GM12878 (cell line): ENCODE measurements around the gene SEPHS2. TPM values are rescaled to one million over a fixed set of nuclear protein-coding genes. Genes with fewer than 3 reads are reported as not detected.

Experiments used
- ATAC-seq: fragments of 200-7000 bp; cut with Tn5 transposase; 3 replicates; pipeline ENCODE4 v1.9.1; 2020; ENCODE audit warnings: mild to moderate bottlenecking, moderate library complexity
- BruUV-seq: library from RNA; stranded (reverse); fragments of 400-500 nt; replicated peaks from 2 replicates; lab custom pipeline; 2021; lab: Mats Ljungman, UMichigan
- CTCF ChIA-PET: fragments of 300-600 bp; sonication (Branson Sonifier 250); formaldehyde crosslinking; extraction: SDS; loops from one replicate; lab custom pipeline; 2021; ENCODE audit warnings: inconsistent platforms; lab: Yijun Ruan, JAX
- POLR2A ChIA-PET: fragments of 350-600 bp; formaldehyde crosslinking; extraction: SDS; loops from one replicate; lab custom pipeline; 2021; ENCODE audit warnings: inconsistent platforms; lab: Charles Lee
- RAD21 ChIA-PET: fragments of 300-600 bp; sonication (Branson Sonifier 250); formaldehyde crosslinking; loops from one replicate; lab custom pipeline; 2023; ENCODE audit warnings: antibody characterized with exemption; ENCODE audit not compliant: unreplicated experiment; lab: Charles Lee
- SMC1A ChIA-PET: fragments of 300-600 bp; sonication (Branson Sonifier 250); formaldehyde crosslinking; loops from one replicate; lab custom pipeline; 2023; ENCODE audit not compliant: unreplicated experiment, uncharacterized antibody; lab: Charles Lee
- DNase-seq: peaks from one replicate; pipeline ENCODE4 v3.0.0-alpha.2; 2011; ENCODE audit warnings: low read depth, low spot score
- FAIRE-seq: peaks from 3 replicates; lab custom pipeline; 2011; peaks lifted over from hg19 to GRCh38; lab: Jason Lieb, UNC
- H2AFZ ChIP-seq: 2 replicates; pipeline ENCODE4 v1.6.0; 2011; ENCODE audit warnings: low read depth, low read length, control low read depth; ENCODE audit not compliant: control insufficient read depth
- H3K27ac ChIP-seq: 2 replicates; pipeline ENCODE4 v1.5.1; 2011; ENCODE audit warnings: control low read depth; ENCODE audit not compliant: control insufficient read depth, insufficient read depth
- H3K27me3 ChIP-seq, 2 experiments: replicated peaks in 1 of 2; 2 replicates each; pipeline versions ENCODE4 v1.6.0 to v1.6.1; 2011; ENCODE audit warnings: low read length in 1 of 2; ENCODE audit not compliant: control insufficient read depth in 2 of 2, insufficient read depth in 2 of 2
- H3K36me3 ChIP-seq, 2 experiments: 2 replicates each; pipeline ENCODE4 v1.5.1; 2011; ENCODE audit warnings: low read length in 1 of 2; ENCODE audit not compliant: control insufficient read depth in 2 of 2, insufficient read depth in 2 of 2
- H3K4me1 ChIP-seq: 2 replicates; pipeline ENCODE4 v1.6.1; 2011; ENCODE audit warnings: mild to moderate bottlenecking, low read length, moderate library complexity, mixed read lengths; ENCODE audit not compliant: control insufficient read depth, insufficient read depth
- H3K4me2 ChIP-seq: 2 replicates; pipeline ENCODE4 v1.6.0; 2011; ENCODE audit warnings: control low read depth; ENCODE audit not compliant: control insufficient read depth, insufficient read depth
- H3K4me3 ChIP-seq: fragments of 200-600 bp; sonication (generic); 2 replicates; pipeline ENCODE4 v1.5.1; 2016
- H3K79me2 ChIP-seq: 2 replicates; pipeline ENCODE4 v1.6.0; 2011; ENCODE audit warnings: low read length; ENCODE audit not compliant: control insufficient read depth, insufficient read depth
- H3K9ac ChIP-seq: 2 replicates; pipeline ENCODE4 v1.8.0; 2011; ENCODE audit warnings: low read length, control low read depth, mixed read lengths; ENCODE audit not compliant: control insufficient read depth, insufficient read depth
- H3K9me3 ChIP-seq: replicated peaks from 3 replicates; pipeline ENCODE4 v1.5.1; 2011; ENCODE audit warnings: mild to moderate bottlenecking, low read length; ENCODE audit not compliant: control insufficient read depth, insufficient read depth
- H4K20me1 ChIP-seq: 2 replicates; pipeline ENCODE4 v1.6.0; 2011; ENCODE audit not compliant: control insufficient read depth, insufficient read depth
- ATF3 ChIP-seq: IDR thresholded peaks from 2 replicates; pipeline ENCODE4 v1.6.1; 2011; ENCODE audit warnings: low read depth, mild to moderate bottlenecking, low read length, moderate library complexity, borderline replicate concordance; ENCODE audit errors: extremely low read depth
- BCLAF1 ChIP-seq: fragments of 450-650 bp; IDR thresholded peaks from 2 replicates; pipeline ENCODE4 v1.6.1; 2017; ENCODE audit warnings: antibody characterized with exemption, mild to moderate bottlenecking, moderate library complexity
- CHD4 ChIP-seq: fragments of 200-600 bp; sonication (generic); IDR thresholded peaks from 2 replicates; pipeline ENCODE4 v1.6.1; 2016; ENCODE audit warnings: mild to moderate bottlenecking
- CREB1 ChIP-seq: IDR thresholded peaks from 2 replicates; pipeline ENCODE4 v1.6.1; 2012; ENCODE audit warnings: low read depth, mild to moderate bottlenecking, inconsistent platforms
- FOXK2 ChIP-seq: fragments of 450-650 bp; IDR thresholded peaks from 2 replicates; pipeline ENCODE4 v1.6.1; 2017; ENCODE audit warnings: mild to moderate bottlenecking, moderate library complexity
- SMAD5 ChIP-seq: IDR thresholded peaks from 2 replicates; pipeline ENCODE4 v1.6.1; 2016; ENCODE audit warnings: antibody characterized with exemption, low read depth
- SREBF1 ChIP-seq: IDR thresholded peaks from 2 replicates; pipeline ENCODE4 v1.6.1; 2012; ENCODE audit warnings: mild to moderate bottlenecking, low read length
- TCF7 ChIP-seq: IDR thresholded peaks from 2 replicates; pipeline ENCODE4 v1.6.1; 2014; ENCODE audit warnings: antibody characterized with exemption, borderline replicate concordance
- ZBTB33 ChIP-seq: fragments of 450-650 bp; IDR thresholded peaks from 2 replicates; pipeline ENCODE4 v1.6.1; 2017; ENCODE audit warnings: mild to moderate bottlenecking
- ZBTB40 ChIP-seq: fragments of 450-650 bp; IDR thresholded peaks from 2 replicates; pipeline ENCODE4 v1.6.1; 2016; ENCODE audit warnings: mild to moderate bottlenecking, moderate library complexity, borderline replicate concordance
- ZNF274 ChIP-seq: IDR thresholded peaks from one replicate; pipeline ENCODE4 v1.8.0; 2011; ENCODE audit not compliant: insufficient read length, insufficient read depth
- ZNF384 ChIP-seq: IDR thresholded peaks from 2 replicates; pipeline ENCODE4 v1.6.1; 2012; ENCODE audit warnings: low read depth, mild to moderate bottlenecking, low read length, improper control_type of control experiment, borderline replicate concordance
- WGBS: methylation state at CpG from one replicate; pipeline ENCODE4 v1.1.6; 2016; ENCODE audit warnings: low lambda C conversion rate; ENCODE audit not compliant: insufficient replicate concordance, insufficient coverage; ENCODE audit errors: missing lambda C conversion rate; 5-methylcytosine and 5-hydroxymethylcytosine counted together
- in situ Hi-C: fragments of 300-500 bp; cut with MboI; formaldehyde crosslinking; loops from 9 replicates; pipeline ENCODE4 v1.14.3; 2018; ENCODE audit warnings: mixed read lengths
- intact Hi-C: fragments of 100-400 bp; cut with micrococcal nuclease; formaldehyde crosslinking; loops from one replicate; pipeline ENCODE4 v1.14.2; 2022; ENCODE audit not compliant: unreplicated experiment
- polyA plus RNA-seq, 11 experiments: library from polyadenylated mRNA; depleted of rRNA in 4 of 11; unstranded in 6 of 11; stranded (reverse) in 5 of 11; fragments of >200 nt; fragmentation: Nextera tagmentation in 4 of 11; fragmentation: Illumina TruSeq in 1 of 11; extraction: Ambion mirVana in 4 of 11; extraction: Trizol in 1 of 11; gene quantifications; 1 replicate in 1 of 11; 2 replicates in 10 of 11; pipeline versions ENCODE4 v1.2.1 to v1.2.3, GENCODE V29; 2011 to 2016; ENCODE audit warnings: inconsistent platforms in 2 of 11, missing spikeins in 2 of 11, low read depth in 1 of 11
- total RNA-seq, 4 experiments: library from RNA; depleted of rRNA in 3 of 4; stranded (reverse); fragments of >200 nt in 3 of 4; fragmentation: Illumina TruSeq in 1 of 4; extraction: Trizol in 1 of 4; gene quantifications; 2 replicates each; pipeline versions ENCODE4 v1.2.1 to v1.2.3, GENCODE V29; 2013 to 2021

Gene SEPHS2
- total and polyA plus RNA-seq, 10 of the 15 experiments (the other 5 are each of a cell fraction or from before 2014, with no cell fraction given), result 21.6 to 99.8 (median 72.9) TPM

- BruUV-seq, result no TSS peak
- intact Hi-C loops (no loop called here), in situ Hi-C loops (no loop called here)
- DNase-seq, result no peak
- H3K9me3 ChIP-seq, result no peaks in the 10 kb centered on the region
- H3K4me3 ChIP-seq, result no peak overlapping the region
- H3K4me1 ChIP-seq, result peaks cover 8% of the 10 kb centered on the region
- H3K27ac ChIP-seq, result no peak overlapping the region
- no peak overlapping the region for H3K4me2 ChIP-seq
- 55% methylated on average over 8 of the region's 8 CpGs for WGBS
- ChIA-PET POLR2A (interaction anchor here (2.1 to 3.6 kb wide), 2 partner anchors 7 to 31 kb away, joined by 5 to 12 read pairs; no protein-coding TSS in a partner anchor), RAD21 (interaction anchor here (1.4 to 1.6 kb wide), 2 partner anchors 16 to 28 kb away, joined by 3 to 4 read pairs; partner anchors contain the start of gene DCTPP1), CTCF (interaction anchor here (1.1 kb wide), 1 partner anchor 16 kb away, joined by 3 read pairs; no protein-coding TSS in a partner anchor), SMC1A (interaction anchor here (0.6 to 1.5 kb wide), 4 partner anchors 10 to 24 kb away, joined by 3 to 4 read pairs (median 4); partner anchors contain the start of gene SEPTIN1)
- no peaks in the 10 kb centered on the region; a peak in 1 of 4 replicates for H3K27me3 ChIP-seq
- no peaks in the 10 kb centered on the region for H4K20me1 ChIP-seq
- H2AFZ ChIP-seq, result no peak overlapping the region
- H3K9ac ChIP-seq, result no peak overlapping the region
- no peak for FAIRE-seq
- H3K36me3 ChIP-seq, result peaks cover 0 to 2% of the 10 kb centered on the region in 2 experiments; a peak in 3 of 4 replicates
- H3K79me2 ChIP-seq, result no peaks in the 10 kb centered on the region
- no peak for ATAC-seq
- TF ChIP-seq ZBTB33 (no peak), TCF7 (no peak), BCLAF1 (no peak), ZBTB40 (no peak), SMAD5 (no peak), FOXK2 (no peak), SREBF1 (no peak), ATF3 (no peak), ZNF384 (no peak), ZNF274 (no peak), CHD4 (no peak), CREB1 (no peak)
Measured at GRCh38 chr16:30401768-30402425, 43.8 kb downstream of the SEPHS2 start.
